HCT116 (cell line): ENCODE data around the gene TUBA1C. TPM values are rescaled to one million over a fixed set of nuclear protein-coding genes. Genes with fewer than 3 reads are reported as not detected.
A peak's percentile ranks its signal among the peaks of the same experiment; 100 is the strongest.

Experiments
- ATAC-seq: fragments of 200-7000 bp; cut with Tn5 transposase; 2 replicates; pipeline ENCODE4 v1.9.1; 2020; ENCODE audit warnings: mild to moderate bottlenecking, moderate library complexity
- BruUV-seq: library from RNA; stranded (reverse); fragments of 400-500 nt; replicated peaks from 2 replicates; lab custom pipeline; 2021; lab: Mats Ljungman, UMichigan
- CTCF ChIA-PET: fragments of 300-600 bp; sonication (Branson Sonifier 250); formaldehyde crosslinking; loops from one replicate; lab custom pipeline; 2021; ENCODE audit warnings: antibody characterized with exemption; lab: Charles Lee
- POLR2A ChIA-PET: fragments of 300-600, 350-600 bp; sonication (Branson Sonifier 250); formaldehyde crosslinking; loops from one replicate; lab custom pipeline; 2021; ENCODE audit warnings: antibody characterized with exemption; lab: Charles Lee
- RAD21 ChIA-PET, 2 experiments: fragments of 300-600 bp; sonication (Branson Sonifier 250); formaldehyde crosslinking; loops; one replicate each; lab custom pipeline; 2023; ENCODE audit warnings: low total read pairs in 2 of 2; ENCODE audit not compliant: uncharacterized antibody in 2 of 2, unreplicated experiment in 2 of 2, low non-redundant PET in 1 of 2; lab: Charles Lee
- DNase-seq: peaks from one replicate; pipeline ENCODE4 v3.0.0-alpha.2; 2010; ENCODE audit warnings: low read depth, low spot score
- H2AFZ ChIP-seq: fragments of 200-600 bp; shearing (Covaris generic), sonication (generic); 2 replicates; pipeline ENCODE4 v1.6.1; 2017; ENCODE audit warnings: low read depth, mixed run types, mixed read lengths, antibody characterized with exemption, low read length; ENCODE audit not compliant: poor library complexity, severe bottlenecking
- H3K27ac ChIP-seq: 2 replicates; pipeline ENCODE4 v1.5.1; 2012; ENCODE audit warnings: low read depth, low read length
- H3K27me3 ChIP-seq: fragments of 200-600 bp; sonication (generic); 2 replicates; pipeline ENCODE4 v1.6.1; 2016; ENCODE audit warnings: mixed run types, low read length, mixed read lengths; ENCODE audit not compliant: insufficient read depth
- H3K36me3 ChIP-seq, 2 experiments: fragments of 200-500 bp in 1 of 2; fragments of 200-600 bp in 1 of 2; sonication (Bioruptor generic) in 1 of 2; sonication (generic) in 1 of 2; 2 replicates each; pipeline versions ENCODE4 v1.5.1 to v1.6.1; 2014 to 2016; ENCODE audit warnings: low read length in 2 of 2, inconsistent platforms in 1 of 2, mixed read lengths in 1 of 2, mixed run types in 1 of 2; ENCODE audit not compliant: insufficient read depth in 2 of 2, control insufficient read depth in 1 of 2
- H3K4me1 ChIP-seq, 2 experiments: fragments of 200-600 bp in 1 of 2; sonication (generic) in 1 of 2; 2 replicates each; pipeline versions ENCODE4 v1.5.1 to v1.6.1; 2012 to 2017; ENCODE audit warnings: low read length in 2 of 2, inconsistent platforms in 1 of 2, mild to moderate bottlenecking in 1 of 2, mixed read lengths in 1 of 2, mixed run types in 1 of 2, moderate library complexity in 1 of 2; ENCODE audit not compliant: insufficient read depth in 2 of 2, control insufficient read depth in 1 of 2
- H3K4me2 ChIP-seq: fragments of 200-600 bp; sonication (generic); 2 replicates; pipeline ENCODE4 v1.6.1; 2017; ENCODE audit warnings: mixed run types, low read length, mixed read lengths
- H3K4me3 ChIP-seq, 2 experiments: fragments of 200-600 bp in 1 of 2; sonication (generic) in 1 of 2; replicated peaks in 1 of 2; 2 replicates each; pipeline ENCODE4 v1.5.1; 2011 to 2016; ENCODE audit warnings: low read length in 2 of 2, control low read depth in 1 of 2, low read depth in 1 of 2, mild to moderate bottlenecking in 1 of 2, mixed read lengths in 1 of 2, mixed run types in 1 of 2
- H3K79me2 ChIP-seq: fragments of 200-600 bp; sonication (generic); 2 replicates; pipeline ENCODE4 v1.6.1; 2017; ENCODE audit warnings: mild to moderate bottlenecking, mixed run types, low read length, moderate library complexity, mixed read lengths; ENCODE audit not compliant: insufficient read depth
- H3K9ac ChIP-seq: fragments of 200-600 bp; sonication (generic); 2 replicates; pipeline ENCODE4 v1.6.1; 2016; ENCODE audit warnings: low read length, mixed read lengths
- H3K9me2 ChIP-seq: fragments of 200-600 bp; sonication (generic), shearing (Covaris generic); 2 replicates; pipeline ENCODE4 v1.6.1; 2017; ENCODE audit warnings: mixed run types, mild to moderate bottlenecking, moderate library complexity; ENCODE audit not compliant: insufficient read depth
- H3K9me3 ChIP-seq, 2 experiments: fragments of 200-500 bp in 1 of 2; fragments of 200-600 bp in 1 of 2; sonication (Bioruptor generic) in 1 of 2; sonication (generic) in 1 of 2; 2 replicates each; pipeline ENCODE4 v1.6.1; 2014 to 2017; ENCODE audit warnings: low read length in 2 of 2, mixed read lengths in 2 of 2, inconsistent platforms in 1 of 2, low read depth in 1 of 2, mild to moderate bottlenecking in 1 of 2, mixed run types in 1 of 2, moderate library complexity in 1 of 2; ENCODE audit not compliant: control insufficient read depth in 1 of 2, insufficient read depth in 1 of 2
- H4K20me1 ChIP-seq: fragments of 200-600 bp; sonication (generic), shearing (Covaris generic); 2 replicates; pipeline ENCODE4 v1.6.1; 2017; ENCODE audit warnings: mixed run types, mild to moderate bottlenecking, moderate library complexity; ENCODE audit not compliant: insufficient read depth
- CBX3 ChIP-seq: IDR thresholded peaks from 2 replicates; pipeline ENCODE4 v1.6.1; 2012; ENCODE audit warnings: low read depth
- CEBPB ChIP-seq: IDR thresholded peaks from 2 replicates; pipeline ENCODE4 v1.6.1; 2012; ENCODE audit warnings: low read depth
- EGR1 ChIP-seq: IDR thresholded peaks from 2 replicates; pipeline ENCODE4 v1.6.1; 2012; ENCODE audit warnings: low read depth
- ELF1 ChIP-seq: IDR thresholded peaks from 2 replicates; pipeline ENCODE4 v1.6.1; 2012; ENCODE audit warnings: low read depth, borderline replicate concordance
- EZH2 ChIP-seq: fragments of 200-600 bp; sonication (generic); IDR thresholded peaks from 2 replicates; pipeline ENCODE4 v1.6.1; 2017; ENCODE audit warnings: antibody characterized with exemption, mixed run types
- FOSL1 ChIP-seq: IDR thresholded peaks from 2 replicates; pipeline ENCODE4 v1.6.1; 2012; ENCODE audit warnings: low read depth
- JUND ChIP-seq: IDR thresholded peaks from 2 replicates; pipeline ENCODE4 v1.6.1; 2012
- POLR2A ChIP-seq: IDR thresholded peaks from 2 replicates; pipeline ENCODE4 v1.7.0; 2011; ENCODE audit warnings: borderline replicate concordance; ENCODE audit not compliant: insufficient read depth, insufficient read length; ENCODE audit errors: extremely low read depth
- POLR2AphosphoS5 ChIP-seq: IDR thresholded peaks from 2 replicates; pipeline ENCODE4 v1.6.1; 2011; ENCODE audit warnings: mild to moderate bottlenecking, low read depth, low read length, moderate library complexity
- SP1 ChIP-seq: IDR thresholded peaks from 2 replicates; pipeline ENCODE4 v1.6.1; 2012; ENCODE audit warnings: low read depth
- SRF ChIP-seq: IDR thresholded peaks from 2 replicates; pipeline ENCODE4 v1.6.1; 2012; ENCODE audit warnings: low read depth
- TCF7L2 ChIP-seq: IDR thresholded peaks from 2 replicates; pipeline ENCODE4 v1.7.0; 2011; ENCODE audit warnings: borderline replicate concordance, inconsistent platforms; ENCODE audit not compliant: insufficient read depth, insufficient read length; ENCODE audit errors: extremely low read depth
- YY1 ChIP-seq: IDR thresholded peaks from 2 replicates; pipeline ENCODE4 v1.6.1; 2011; ENCODE audit warnings: low read length, low read depth, moderate library complexity, mild to moderate bottlenecking; ENCODE audit not compliant: insufficient replicate concordance; ENCODE audit errors: extremely low read depth
- ZFX ChIP-seq: fragments of 450-650 bp; IDR thresholded peaks from 2 replicates; pipeline ENCODE4 v1.6.1; 2017
- ZNF274 ChIP-seq: fragments of 200-500 bp; sonication (Bioruptor generic); IDR thresholded peaks from 2 replicates; pipeline ENCODE4 v1.6.1; 2014; ENCODE audit warnings: mild to moderate bottlenecking, low read depth, low read length, inconsistent platforms
- intact Hi-C: fragments of 100-400 bp; cut with micrococcal nuclease; formaldehyde crosslinking; loops from 2 replicates; pipeline ENCODE4 v1.10.0; 2022
- total RNA-seq: library from RNA; stranded (reverse); gene quantifications from one replicate; pipeline ENCODE4 v1.2.1, GENCODE V29; 2021; ENCODE audit not compliant: unreplicated experiment
- TF ChIP-seq, protein P1 (sequence below): IDR thresholded peaks from 2 replicates; pipeline ENCODE4 v1.6.1; 2012; ENCODE audit warnings: low read depth
- TF ChIP-seq, protein P2 (sequence below): IDR thresholded peaks from 2 replicates; pipeline ENCODE4 v1.6.1; 2012
- TF ChIP-seq, protein P3 (sequence below), 3 experiments: fragments of 200-600 bp in 1 of 3; sonication (generic) in 1 of 3; IDR thresholded peaks in 2 of 3; conservative IDR thresholded peaks in 1 of 3; 2 replicates each; pipeline ENCODE4 v1.5.1; 2012 to 2017; ENCODE audit warnings: low read depth in 2 of 3, low read length in 2 of 3, antibody characterized with exemption in 1 of 3, borderline replicate concordance in 1 of 3, control low read depth in 1 of 3, mild to moderate bottlenecking in 1 of 3, mixed read lengths in 1 of 3, mixed run types in 1 of 3, moderate library complexity in 1 of 3; ENCODE audit not compliant: insufficient read depth in 1 of 3
- TF ChIP-seq, protein P4 (sequence below): IDR thresholded peaks from 2 replicates; pipeline ENCODE4 v1.6.1; 2011; ENCODE audit warnings: mild to moderate bottlenecking, low read length, moderate library complexity; ENCODE audit not compliant: insufficient replicate concordance; ENCODE audit errors: extremely low read depth

Gene TUBA1C
- total RNA-seq, 1 experiment from 2014 or later = 571 TPM

DNA sequence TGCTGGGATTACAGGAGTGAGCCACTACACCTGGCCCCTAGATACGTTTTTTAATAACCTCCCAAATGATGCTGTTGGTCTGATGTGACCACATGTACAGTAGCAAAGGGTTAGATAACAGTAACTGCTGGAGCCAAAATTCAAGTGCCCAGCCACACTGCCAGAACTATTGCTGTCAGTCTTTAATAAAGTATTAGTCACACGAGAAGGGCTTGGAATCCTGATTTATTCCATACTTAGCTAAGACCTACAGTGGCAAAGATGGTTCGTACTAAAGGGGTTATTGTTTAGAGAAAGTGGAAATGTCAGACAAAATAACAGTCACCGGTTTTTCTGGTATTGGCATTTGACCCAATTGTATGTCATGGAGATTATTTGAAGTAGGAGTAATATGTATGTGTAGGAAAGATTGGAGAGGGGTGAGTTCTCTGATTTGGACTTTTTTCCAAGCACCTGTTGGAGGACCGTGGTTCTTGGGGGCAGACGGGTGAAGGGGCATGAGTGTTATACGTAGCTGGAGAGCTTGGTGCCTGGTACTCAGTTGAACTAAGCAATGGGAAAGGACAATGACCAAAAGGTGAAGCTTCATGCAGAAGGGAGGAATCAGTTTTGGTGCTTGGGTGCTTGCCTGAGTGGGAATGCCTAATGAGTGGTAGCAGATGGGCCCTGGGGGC lies 9.7 kb downstream of the TUBA1C start:
- BruUV-seq = no TSS peak
- H3K27ac ChIP-seq = no peak overlapping the region
- ChIA-PET RAD21 (no interaction called here), POLR2A (interaction anchor here (0.6 to 1.2 kb wide), 2 partner anchors 8 to 349 kb away, joined by 3 to 8 read pairs; partner anchors contain the start of gene PRPF40B), CTCF (no interaction called here)
- H3K9ac ChIP-seq = no peak overlapping the region
- H4K20me1 ChIP-seq = peaks cover 30% of the 10 kb centered on the region; the same call in 1 of the 2 replicates
- no peaks in the 10 kb centered on the region for H3K27me3 ChIP-seq
- H3K4me2 ChIP-seq = no peak overlapping the region
- H3K36me3 ChIP-seq = peaks cover 23 to 37% of the 10 kb centered on the region in 2 experiments
- H3K9me2 ChIP-seq = no peaks in the 10 kb centered on the region
- no peaks in the 10 kb centered on the region for H3K9me3 ChIP-seq
- H3K4me1 ChIP-seq = no peaks in the 10 kb centered on the region
- ATAC-seq (peak; percentile 15; the same call in 1 of the 2 replicates), DNase-seq (no peak)
- peaks cover 24% of the 10 kb centered on the region for H3K79me2 ChIP-seq
- intact Hi-C loops = no loop called here
- TF ChIP-seq, protein P1, sequence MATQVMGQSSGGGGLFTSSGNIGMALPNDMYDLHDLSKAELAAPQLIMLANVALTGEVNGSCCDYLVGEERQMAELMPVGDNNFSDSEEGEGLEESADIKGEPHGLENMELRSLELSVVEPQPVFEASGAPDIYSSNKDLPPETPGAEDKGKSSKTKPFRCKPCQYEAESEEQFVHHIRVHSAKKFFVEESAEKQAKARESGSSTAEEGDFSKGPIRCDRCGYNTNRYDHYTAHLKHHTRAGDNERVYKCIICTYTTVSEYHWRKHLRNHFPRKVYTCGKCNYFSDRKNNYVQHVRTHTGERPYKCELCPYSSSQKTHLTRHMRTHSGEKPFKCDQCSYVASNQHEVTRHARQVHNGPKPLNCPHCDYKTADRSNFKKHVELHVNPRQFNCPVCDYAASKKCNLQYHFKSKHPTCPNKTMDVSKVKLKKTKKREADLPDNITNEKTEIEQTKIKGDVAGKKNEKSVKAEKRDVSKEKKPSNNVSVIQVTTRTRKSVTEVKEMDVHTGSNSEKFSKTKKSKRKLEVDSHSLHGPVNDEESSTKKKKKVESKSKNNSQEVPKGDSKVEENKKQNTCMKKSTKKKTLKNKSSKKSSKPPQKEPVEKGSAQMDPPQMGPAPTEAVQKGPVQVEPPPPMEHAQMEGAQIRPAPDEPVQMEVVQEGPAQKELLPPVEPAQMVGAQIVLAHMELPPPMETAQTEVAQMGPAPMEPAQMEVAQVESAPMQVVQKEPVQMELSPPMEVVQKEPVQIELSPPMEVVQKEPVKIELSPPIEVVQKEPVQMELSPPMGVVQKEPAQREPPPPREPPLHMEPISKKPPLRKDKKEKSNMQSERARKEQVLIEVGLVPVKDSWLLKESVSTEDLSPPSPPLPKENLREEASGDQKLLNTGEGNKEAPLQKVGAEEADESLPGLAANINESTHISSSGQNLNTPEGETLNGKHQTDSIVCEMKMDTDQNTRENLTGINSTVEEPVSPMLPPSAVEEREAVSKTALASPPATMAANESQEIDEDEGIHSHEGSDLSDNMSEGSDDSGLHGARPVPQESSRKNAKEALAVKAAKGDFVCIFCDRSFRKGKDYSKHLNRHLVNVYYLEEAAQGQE = no peak
- no peak for TF ChIP-seq POLR2A
- TF ChIP-seq, protein P2, sequence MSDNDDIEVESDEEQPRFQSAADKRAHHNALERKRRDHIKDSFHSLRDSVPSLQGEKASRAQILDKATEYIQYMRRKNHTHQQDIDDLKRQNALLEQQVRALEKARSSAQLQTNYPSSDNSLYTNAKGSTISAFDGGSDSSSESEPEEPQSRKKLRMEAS = no peak
- TF ChIP-seq SP1 = no peak
- TF ChIP-seq EGR1 = no peak
- no peak for TF ChIP-seq EZH2
- no peak for TF ChIP-seq SRF
- TF ChIP-seq CEBPB = no peak
- no peak for TF ChIP-seq CBX3
- TF ChIP-seq, protein P3, sequence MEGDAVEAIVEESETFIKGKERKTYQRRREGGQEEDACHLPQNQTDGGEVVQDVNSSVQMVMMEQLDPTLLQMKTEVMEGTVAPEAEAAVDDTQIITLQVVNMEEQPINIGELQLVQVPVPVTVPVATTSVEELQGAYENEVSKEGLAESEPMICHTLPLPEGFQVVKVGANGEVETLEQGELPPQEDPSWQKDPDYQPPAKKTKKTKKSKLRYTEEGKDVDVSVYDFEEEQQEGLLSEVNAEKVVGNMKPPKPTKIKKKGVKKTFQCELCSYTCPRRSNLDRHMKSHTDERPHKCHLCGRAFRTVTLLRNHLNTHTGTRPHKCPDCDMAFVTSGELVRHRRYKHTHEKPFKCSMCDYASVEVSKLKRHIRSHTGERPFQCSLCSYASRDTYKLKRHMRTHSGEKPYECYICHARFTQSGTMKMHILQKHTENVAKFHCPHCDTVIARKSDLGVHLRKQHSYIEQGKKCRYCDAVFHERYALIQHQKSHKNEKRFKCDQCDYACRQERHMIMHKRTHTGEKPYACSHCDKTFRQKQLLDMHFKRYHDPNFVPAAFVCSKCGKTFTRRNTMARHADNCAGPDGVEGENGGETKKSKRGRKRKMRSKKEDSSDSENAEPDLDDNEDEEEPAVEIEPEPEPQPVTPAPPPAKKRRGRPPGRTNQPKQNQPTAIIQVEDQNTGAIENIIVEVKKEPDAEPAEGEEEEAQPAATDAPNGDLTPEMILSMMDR (IDR thresholded peaks at IDR 0.05 in 2 of 3, conservative IDR thresholded peaks at IDR 0.05 in 1 of 3; ENCODE audit: borderline replicate concordance in 1 of 3, insufficient read depth in 1 of 3, low read depth in 2 of 3, low read length in 2 of 3) = no peak
- no peak for TF ChIP-seq JUND
- TF ChIP-seq ZNF274 = no peak
- TF ChIP-seq YY1 = no peak
- TF ChIP-seq, protein P4, sequence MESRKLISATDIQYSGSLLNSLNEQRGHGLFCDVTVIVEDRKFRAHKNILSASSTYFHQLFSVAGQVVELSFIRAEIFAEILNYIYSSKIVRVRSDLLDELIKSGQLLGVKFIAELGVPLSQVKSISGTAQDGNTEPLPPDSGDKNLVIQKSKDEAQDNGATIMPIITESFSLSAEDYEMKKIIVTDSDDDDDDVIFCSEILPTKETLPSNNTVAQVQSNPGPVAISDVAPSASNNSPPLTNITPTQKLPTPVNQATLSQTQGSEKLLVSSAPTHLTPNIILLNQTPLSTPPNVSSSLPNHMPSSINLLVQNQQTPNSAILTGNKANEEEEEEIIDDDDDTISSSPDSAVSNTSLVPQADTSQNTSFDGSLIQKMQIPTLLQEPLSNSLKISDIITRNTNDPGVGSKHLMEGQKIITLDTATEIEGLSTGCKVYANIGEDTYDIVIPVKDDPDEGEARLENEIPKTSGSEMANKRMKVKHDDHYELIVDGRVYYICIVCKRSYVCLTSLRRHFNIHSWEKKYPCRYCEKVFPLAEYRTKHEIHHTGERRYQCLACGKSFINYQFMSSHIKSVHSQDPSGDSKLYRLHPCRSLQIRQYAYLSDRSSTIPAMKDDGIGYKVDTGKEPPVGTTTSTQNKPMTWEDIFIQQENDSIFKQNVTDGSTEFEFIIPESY = no peak
- TF ChIP-seq TCF7L2 = no peak
- no peak for TF ChIP-seq FOSL1
- TF ChIP-seq POLR2AphosphoS5 = no peak; the same call in 1 of the 2 replicates
- no peak for TF ChIP-seq ELF1
- TF ChIP-seq ZFX = no peak
- no peak overlapping the region for H3K4me3 ChIP-seq
- no peak overlapping the region for H2AFZ ChIP-seq
